ENCODE measurements around the gene MAML2. TPM values are rescaled to one million over a fixed set of nuclear protein-coding genes. Genes with fewer than 3 reads are reported as not detected.
A peak's percentile ranks its signal among the peaks of the same experiment; 100 is the strongest.

MAML2 gene
- total RNA-seq, 4 donors from 2014 or later, result 15.9 to 31.9 (median 24.9) TPM

GRCh38 chr11:96134602-96135001, 208.4 kb downstream of the MAML2 start:
- intact Hi-C loops (cut with DNase I; ENCODE audit: low total_unique reads) (no loop called here), in situ Hi-C loops (cut with MboI; ENCODE audit: low pct_ligation_motif_present in 1 of 4, low pct_unique_long_range_greater_than_20kb in 1 of 4, low sequenced_read_pairs in 3 of 4) (no loop called here)
- no peak for TF ChIP-seq CTCF (IDR thresholded peaks at IDR 0.05)
- peak in 1 of 3 donors; percentile 7 for TF ChIP-seq POLR2AphosphoS5 (IDR thresholded peaks at IDR 0.05)
- Histone ChIP-seq H3K4me3 (no peak overlapping the region), H3K27ac (peak overlapping the region in 1 of 4 donors; percentile 3), H3K27me3 (no peaks in the 10 kb centered on the region), H3K36me3 (no peaks in the 10 kb centered on the region), H3K9me3 (no peaks in the 10 kb centered on the region), H3K4me1 (peaks cover 0 to 24% (median 8%) of the 10 kb centered on the region in 4 donors)
- whole genome bisulfite sequencing, 2 donors (ENCODE audit: low coverage in 1 of 2), result 19% methylated on average over 1 of the region's 1 CpG; no CpG with 5 or more reads in 1 of the 2 donors
- DNase-seq, result no peak

- in situ Hi-C loops (cut with MboI; ENCODE audit: low pct_ligation_motif_present in 1 of 4, low pct_unique_long_range_greater_than_20kb in 1 of 4, low sequenced_read_pairs in 3 of 4) (no loop called here), intact Hi-C loops (cut with DNase I; ENCODE audit: low total_unique reads) (no loop called here)
- TF ChIP-seq CTCF (IDR thresholded peaks at IDR 0.05) (no peak), EP300 (IDR thresholded peaks at IDR 0.05; ENCODE audit: low read depth) (no peak), POLR2AphosphoS5 (IDR thresholded peaks at IDR 0.05) (no peak), POLR2A (IDR thresholded peaks at IDR 0.05) (no peak)
- Histone ChIP-seq H3K27ac (no peak overlapping the region), H3K27me3 (no peaks in the 10 kb centered on the region), H3K36me3 (no peaks in the 10 kb centered on the region), H3K4me1 (peaks cover 0 to 29% (median 11%) of the 10 kb centered on the region in 4 donors), H3K4me3 (no peak overlapping the region), H3K9me3 (no peaks in the 10 kb centered on the region)
- DNase-seq, result no peak
- 54 to 63% methylated on average over 2 of the region's 2 CpGs for WGBS, 2 donors (ENCODE audit: low coverage in 1 of 2)
Measured at GRCh38 chr11:96132437-96132836, 210.6 kb downstream of the MAML2 start.

GRCh38 chr11:96130061-96130620, 212.9 kb downstream of the MAML2 start:
- peaks cover 0 to 19% (median 13%) of the 10 kb centered on the region in 4 donors for H3K4me1 ChIP-seq
- H3K27ac ChIP-seq, result no peak overlapping the region
- DNase-seq, result no peak
- intact Hi-C loops (cut with DNase I; ENCODE audit: low total_unique reads) (no loop called here), in situ Hi-C loops (cut with MboI; ENCODE audit: low pct_ligation_motif_present in 1 of 4, low pct_unique_long_range_greater_than_20kb in 1 of 4, low sequenced_read_pairs in 3 of 4) (no loop called here)
- no peaks in the 10 kb centered on the region for H3K36me3 ChIP-seq
- H3K27me3 ChIP-seq, result no peaks in the 10 kb centered on the region
- no peak overlapping the region for H3K4me3 ChIP-seq
- H3K9me3 ChIP-seq, result no peaks in the 10 kb centered on the region
- TF ChIP-seq POLR2AphosphoS5 (IDR thresholded peaks at IDR 0.05), result no peak
- no peak for TF ChIP-seq CTCF (IDR thresholded peaks at IDR 0.05)
- TF ChIP-seq POLR2A (IDR thresholded peaks at IDR 0.05), result no peak
- no peak for TF ChIP-seq EP300 (IDR thresholded peaks at IDR 0.05; ENCODE audit: low read depth)
- WGBS, 2 donors (ENCODE audit: low coverage in 1 of 2), result 93 to 100% methylated on average over 2 of the region's 2 CpGs

- DNase-seq, result no peak
- 9 to 22% methylated on average over 2 of the region's 2 CpGs for WGBS, 2 donors (ENCODE audit: low coverage in 1 of 2)
Measured at GRCh38 chr11:96127596-96127959, 215.4 kb downstream of the MAML2 start.

More at GRCh38 chr11:96127596-96127959, 215.4 kb downstream of the MAML2 start:
- TF ChIP-seq POLR2A (IDR thresholded peaks at IDR 0.05) (no peak), POLR2AphosphoS5 (IDR thresholded peaks at IDR 0.05) (no peak), CTCF (IDR thresholded peaks at IDR 0.05) (no peak), EP300 (IDR thresholded peaks at IDR 0.05; ENCODE audit: low read depth) (no peak)
- Histone ChIP-seq H3K27me3 (no peaks in the 10 kb centered on the region), H3K36me3 (no peaks in the 10 kb centered on the region), H3K4me1 (peaks cover 0 to 10% (median 4%) of the 10 kb centered on the region in 4 donors), H3K4me3 (no peak overlapping the region), H3K27ac (no peak overlapping the region), H3K9me3 (no peaks in the 10 kb centered on the region)
- in situ Hi-C loops (cut with MboI; ENCODE audit: low pct_ligation_motif_present in 1 of 4, low pct_unique_long_range_greater_than_20kb in 1 of 4, low sequenced_read_pairs in 3 of 4), result no loop called here
- intact Hi-C loops (cut with DNase I; ENCODE audit: low total_unique reads), result no loop called here
